Peyer's patch (tissue), 4 donors: Measurements from ENCODE around the gene EHBP1. TPM values are rescaled to one million over a fixed set of nuclear protein-coding genes. Genes with fewer than 3 reads are reported as not detected.

Experiments used
- DNase-seq, 3 donors: peaks; one replicate each; pipeline ENCODE4 v3.0.0-alpha.2; 2017 to 2019
- H3K27ac ChIP-seq, 4 donors: fragments of 200-600 bp; sonication (generic); one replicate each; pipeline ENCODE4 v1.5.1; 2016 to 2019
- H3K27me3 ChIP-seq, 2 donors: fragments of 200-600 bp; sonication (generic); one replicate each; pipeline ENCODE4 v1.5.1; 2019
- H3K36me3 ChIP-seq, 3 donors: fragments of 200-600 bp; sonication (generic); one replicate each; pipeline ENCODE4 v1.5.1; 2016 to 2019
- H3K4me1 ChIP-seq, 4 donors: fragments of 200-600 bp; sonication (generic); one replicate each; pipeline ENCODE4 v1.5.1; 2016 to 2019
- H3K4me3 ChIP-seq, 4 donors: fragments of 200-600 bp; sonication (generic); 1 replicate in 3 of 4; 2 replicates in 1 of 4; pipeline ENCODE4 v1.5.1; 2016 to 2019; ENCODE audit warnings: mild to moderate bottlenecking in 1 of 4
- H3K9me3 ChIP-seq, 4 donors: fragments of 200-600 bp; sonication (generic); one replicate each; pipeline ENCODE4 v1.5.1; 2016 to 2019; ENCODE audit warnings: mild to moderate bottlenecking in 1 of 4
- POLR2A ChIP-seq, 2 donors: fragments of 450-650 bp; IDR thresholded peaks; one replicate each; pipeline ENCODE4 v1.5.1; 2017; ENCODE audit warnings: antibody characterized with exemption in 2 of 2, mild to moderate bottlenecking in 2 of 2, moderate library complexity in 2 of 2
- total RNA-seq, 4 donors: library from RNA; depleted of rRNA; stranded (reverse); fragments of >200 nt; gene quantifications; one replicate each; pipeline ENCODE4 v1.1.0, GENCODE V29; 2016
- TF ChIP-seq, protein P1 (sequence below), 6 experiments: fragments of 450-650 bp in 4 of 6; fragments of 200-600 bp in 2 of 6; sonication (generic) in 1 of 6; IDR thresholded peaks; one replicate each; pipeline ENCODE4 v1.5.1; 2017 to 2019; ENCODE audit warnings: antibody characterized with exemption in 6 of 6, mild to moderate bottlenecking in 3 of 6, moderate library complexity in 1 of 6

The EHBP1 gene
- total RNA-seq, 4 donors from 2014 or later = 27.1 to 190 (median 60.8) TPM

DNA sequence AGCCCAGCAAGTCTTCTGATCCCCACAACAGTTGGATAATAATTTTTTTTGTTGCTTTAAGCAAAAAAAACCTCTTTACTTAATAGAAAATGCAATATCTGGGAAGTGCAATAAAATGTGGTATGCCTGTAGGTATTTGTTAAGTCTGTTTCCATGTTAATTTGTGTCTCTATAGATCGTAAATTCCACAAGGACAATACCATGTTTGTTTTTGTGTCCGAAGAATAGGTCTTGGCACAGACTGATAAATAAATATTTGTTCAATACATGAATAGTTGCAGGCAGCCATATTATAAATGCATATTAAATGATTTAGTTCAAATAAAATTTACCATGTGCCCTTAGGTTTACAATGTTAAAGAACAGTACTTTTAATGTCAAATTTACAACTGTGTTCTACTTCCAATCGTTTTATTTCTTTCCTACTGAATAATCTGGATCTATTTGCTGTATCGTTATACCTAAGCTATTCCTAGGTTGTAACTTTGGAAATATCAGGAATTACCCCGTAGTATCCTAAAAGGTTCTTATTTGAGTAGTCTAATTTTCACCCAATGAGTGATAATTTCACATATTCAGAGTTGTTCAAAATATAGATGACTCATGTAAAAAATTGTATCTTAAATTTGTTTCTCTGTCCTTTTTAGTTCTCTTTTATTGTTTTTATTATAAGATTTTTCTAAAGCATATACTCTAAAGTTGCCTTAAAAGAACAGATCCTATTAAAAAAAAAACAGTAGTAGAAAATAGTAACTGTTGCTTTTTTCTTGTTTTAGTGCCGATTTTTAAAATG, 151.8 kb downstream of the EHBP1 start:
- Histone ChIP-seq H3K36me3 (peaks cover 0 to 4% (median 0%) of the 10 kb centered on the region in 3 donors), H3K4me3 (no peak overlapping the region), H3K27me3 (no peaks in the 10 kb centered on the region), H3K4me1 (no peaks in the 10 kb centered on the region), H3K27ac (no peak overlapping the region), H3K9me3 (peaks cover 0 to 3% (median 0%) of the 10 kb centered on the region in 4 donors)
- no peak for DNase-seq
- no peak for TF ChIP-seq POLR2A (IDR thresholded peaks at IDR 0.05)
- TF ChIP-seq, protein P1, sequence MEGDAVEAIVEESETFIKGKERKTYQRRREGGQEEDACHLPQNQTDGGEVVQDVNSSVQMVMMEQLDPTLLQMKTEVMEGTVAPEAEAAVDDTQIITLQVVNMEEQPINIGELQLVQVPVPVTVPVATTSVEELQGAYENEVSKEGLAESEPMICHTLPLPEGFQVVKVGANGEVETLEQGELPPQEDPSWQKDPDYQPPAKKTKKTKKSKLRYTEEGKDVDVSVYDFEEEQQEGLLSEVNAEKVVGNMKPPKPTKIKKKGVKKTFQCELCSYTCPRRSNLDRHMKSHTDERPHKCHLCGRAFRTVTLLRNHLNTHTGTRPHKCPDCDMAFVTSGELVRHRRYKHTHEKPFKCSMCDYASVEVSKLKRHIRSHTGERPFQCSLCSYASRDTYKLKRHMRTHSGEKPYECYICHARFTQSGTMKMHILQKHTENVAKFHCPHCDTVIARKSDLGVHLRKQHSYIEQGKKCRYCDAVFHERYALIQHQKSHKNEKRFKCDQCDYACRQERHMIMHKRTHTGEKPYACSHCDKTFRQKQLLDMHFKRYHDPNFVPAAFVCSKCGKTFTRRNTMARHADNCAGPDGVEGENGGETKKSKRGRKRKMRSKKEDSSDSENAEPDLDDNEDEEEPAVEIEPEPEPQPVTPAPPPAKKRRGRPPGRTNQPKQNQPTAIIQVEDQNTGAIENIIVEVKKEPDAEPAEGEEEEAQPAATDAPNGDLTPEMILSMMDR (IDR thresholded peaks at IDR 0.05) = no peak

DNA sequence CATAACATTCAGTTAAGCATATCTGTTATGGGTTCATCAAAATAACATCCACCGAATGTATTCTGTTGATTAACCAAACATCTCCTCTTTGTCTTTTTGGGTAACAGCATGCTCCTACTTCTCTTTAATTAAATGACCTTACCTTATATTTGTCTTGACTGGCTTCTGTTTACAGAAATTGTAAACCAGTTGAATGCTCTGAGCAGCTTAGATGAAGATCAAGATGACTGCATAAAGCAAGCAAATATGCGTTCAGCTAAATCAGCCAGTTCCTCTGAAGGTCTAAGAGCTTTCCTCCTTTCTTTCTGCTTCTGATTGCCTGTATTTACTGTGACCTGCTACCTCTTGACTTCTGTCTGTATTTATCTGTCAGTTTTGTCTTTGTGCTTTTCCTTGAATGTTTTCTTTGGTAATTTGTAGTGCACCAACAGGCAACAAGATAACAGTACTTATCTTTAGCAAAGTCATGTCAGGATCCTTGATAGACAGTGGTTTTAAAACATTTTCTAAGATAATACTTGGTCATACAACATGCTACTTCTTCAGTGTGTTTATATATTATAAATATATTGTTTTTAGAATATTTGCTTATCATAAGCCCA, 152.8 kb downstream of the EHBP1 start:
- Histone ChIP-seq H3K36me3 (peaks cover 0 to 4% (median 0%) of the 10 kb centered on the region in 3 donors), H3K4me1 (no peaks in the 10 kb centered on the region), H3K4me3 (no peak overlapping the region), H3K9me3 (peaks cover 0 to 3% (median 0%) of the 10 kb centered on the region in 4 donors), H3K27ac (no peak overlapping the region), H3K27me3 (no peaks in the 10 kb centered on the region)
- no peak for DNase-seq
- TF ChIP-seq POLR2A (IDR thresholded peaks at IDR 0.05) = no peak
- TF ChIP-seq, protein P1 (IDR thresholded peaks at IDR 0.05) = no peak

DNA sequence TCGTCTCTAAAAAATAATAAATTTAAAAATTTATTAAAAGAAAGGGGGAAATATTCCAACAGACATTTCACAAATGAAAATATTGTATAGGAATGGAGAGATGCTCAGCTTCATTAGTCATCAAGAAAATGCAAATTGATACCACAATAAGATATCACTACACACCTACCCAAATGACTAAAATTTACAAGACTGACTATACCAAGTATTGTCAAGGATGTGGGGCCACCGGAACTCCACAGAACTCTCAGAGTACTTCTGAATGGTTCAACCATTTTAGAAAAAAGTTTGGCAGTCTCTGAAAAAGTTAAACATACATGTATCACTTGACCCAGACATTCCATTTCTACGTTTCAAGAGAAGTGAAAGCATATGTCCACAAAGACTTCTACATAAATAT, 163.4 kb downstream of the EHBP1 start:
- TF ChIP-seq, protein P1 (IDR thresholded peaks at IDR 0.05) = no peak
- TF ChIP-seq POLR2A (IDR thresholded peaks at IDR 0.05) = no peak
- Histone ChIP-seq H3K27me3 (no peaks in the 10 kb centered on the region), H3K36me3 (peaks cover 0 to 14% (median 0%) of the 10 kb centered on the region in 3 donors), H3K27ac (no peak overlapping the region), H3K4me1 (no peaks in the 10 kb centered on the region), H3K4me3 (no peak overlapping the region), H3K9me3 (no peaks in the 10 kb centered on the region)
- no peak for DNase-seq

DNA sequence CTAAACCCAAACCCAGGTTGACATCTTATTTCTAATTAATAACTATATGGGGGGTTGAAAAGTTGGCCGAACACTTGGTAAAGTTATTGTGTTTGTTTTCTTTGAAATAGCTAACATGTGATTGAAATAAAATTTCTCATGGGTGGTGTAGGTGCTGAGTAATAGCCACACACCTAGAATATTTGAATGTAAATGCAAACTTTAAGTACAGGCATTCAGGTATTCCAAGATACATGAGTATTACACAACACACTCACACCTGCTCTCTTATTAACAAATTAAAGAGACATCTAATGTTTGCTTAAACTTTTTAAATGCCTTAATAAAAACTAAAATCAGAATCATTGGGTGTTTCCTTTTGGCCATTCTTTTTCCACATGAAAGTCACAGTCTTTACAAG, 165.5 kb downstream of the EHBP1 start:
- Histone ChIP-seq H3K27me3 (no peaks in the 10 kb centered on the region), H3K4me3 (no peak overlapping the region), H3K4me1 (no peaks in the 10 kb centered on the region), H3K36me3 (peaks cover 0 to 20% (median 0%) of the 10 kb centered on the region in 3 donors), H3K9me3 (no peaks in the 10 kb centered on the region), H3K27ac (no peak overlapping the region)
- no peak for DNase-seq
- TF ChIP-seq, protein P1 (IDR thresholded peaks at IDR 0.05) = no peak
- no peak for TF ChIP-seq POLR2A (IDR thresholded peaks at IDR 0.05)

DNA sequence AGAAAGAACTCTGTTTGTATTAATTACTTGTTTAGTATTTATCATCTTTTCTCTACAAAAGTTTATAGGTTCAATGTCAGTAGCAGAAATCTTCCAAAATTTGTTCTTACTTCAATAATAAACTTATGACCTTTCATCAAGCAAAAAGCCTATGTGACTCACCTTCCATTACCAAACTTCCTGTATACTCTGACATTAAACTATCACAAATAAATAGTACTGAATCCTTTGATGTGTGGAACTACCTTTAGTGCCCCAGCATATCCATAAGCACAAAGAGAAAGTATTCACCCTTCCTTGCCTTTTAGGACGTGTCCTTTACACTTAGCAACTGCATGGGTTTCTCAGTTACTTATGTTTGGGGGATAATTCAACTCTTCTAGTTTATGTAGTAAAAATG, 166.0 kb downstream of the EHBP1 start:
- H3K4me1 ChIP-seq = no peaks in the 10 kb centered on the region
- H3K36me3 ChIP-seq = peaks cover 0 to 25% (median 0%) of the 10 kb centered on the region in 3 donors
- no peaks in the 10 kb centered on the region for H3K27me3 ChIP-seq
- H3K9me3 ChIP-seq = no peaks in the 10 kb centered on the region
- H3K4me3 ChIP-seq = no peak overlapping the region
- no peak overlapping the region for H3K27ac ChIP-seq
- DNase-seq = no peak
- TF ChIP-seq, protein P1 (IDR thresholded peaks at IDR 0.05) = no peak
- TF ChIP-seq POLR2A (IDR thresholded peaks at IDR 0.05) = no peak
